Hypothalamus (tissue), 51 donors: ENCODE measurements around the gene MUSK.

Source experiments
- DNase-seq, 51 donors: peaks; one replicate each; lab custom pipeline; 2025; lab: John Stamatoyannopoulos, UW

The MUSK gene

DNA sequence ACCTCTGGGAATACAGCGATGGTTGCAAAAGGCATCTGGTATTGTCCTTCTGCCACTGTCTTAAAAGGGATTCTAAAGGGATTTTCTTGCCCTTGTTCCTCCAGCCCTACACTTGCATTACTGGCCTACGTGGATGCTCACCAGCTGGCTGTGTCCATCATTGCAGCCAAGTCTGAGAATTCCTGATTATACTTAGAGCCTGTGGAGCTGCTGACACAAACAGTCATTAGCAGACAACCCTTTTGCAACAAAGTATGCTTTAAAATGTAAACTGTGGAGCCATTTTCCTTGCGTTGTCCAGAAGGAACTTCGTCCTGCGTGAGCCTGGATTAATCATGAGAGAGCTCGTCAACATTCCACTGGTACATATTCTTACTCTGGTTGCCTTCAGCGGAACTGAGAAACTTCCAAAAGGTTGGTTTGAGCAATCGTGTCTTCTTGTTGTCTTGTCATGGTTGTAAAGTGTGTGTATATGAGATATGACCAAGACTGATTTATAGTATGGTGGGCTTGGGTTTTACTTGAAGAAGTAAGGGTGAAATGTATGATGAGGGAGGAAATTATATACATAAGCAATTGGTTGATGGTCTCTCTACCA lies at the start of gene MUSK:
Gene MUSK (plus strand): TSS at position 222 of the 598 bp plus-strand sequence. CDS start 114 bp downstream, at position 336.
- no peak for DNase-seq

DNA sequence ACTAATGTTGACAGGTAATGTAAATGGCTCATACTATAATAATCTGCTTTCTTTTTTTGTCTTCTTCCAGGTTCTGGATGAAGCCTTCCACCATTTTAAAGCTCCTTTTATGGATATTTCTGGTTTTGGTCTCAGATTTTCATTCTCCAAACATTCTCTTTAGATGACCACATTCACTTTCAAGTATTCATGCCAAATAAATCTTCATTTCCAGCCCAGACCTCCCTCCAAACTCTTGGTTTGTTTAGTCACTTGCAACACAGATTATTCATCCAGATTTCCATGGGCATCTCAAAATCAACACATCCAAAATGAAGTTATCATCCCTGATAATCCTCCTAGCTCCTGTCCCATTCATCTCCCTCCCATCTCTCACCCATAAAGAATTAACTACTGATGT lies 48.8 kb upstream of the MUSK start:
- no peak for DNase-seq

DNA sequence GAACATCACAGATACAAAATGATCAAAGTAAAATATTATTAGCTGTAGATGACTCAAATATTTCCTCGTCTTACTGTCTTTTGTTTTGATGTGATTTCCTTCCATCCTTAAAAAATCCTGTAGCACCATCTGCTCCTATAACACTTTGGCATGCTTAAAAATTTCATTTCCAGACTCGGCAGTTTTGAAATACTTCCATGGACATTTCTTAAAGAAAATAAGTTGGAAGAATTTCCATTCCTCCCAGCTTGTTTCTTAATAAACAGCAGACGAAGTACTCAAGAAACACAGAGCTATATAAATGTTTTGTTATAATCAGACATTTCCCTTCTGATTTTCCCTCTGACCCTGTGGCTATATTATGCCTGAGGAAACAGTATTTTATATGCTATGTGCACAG lies 47.9 kb upstream of the MUSK start:
- no peak for DNase-seq

DNA sequence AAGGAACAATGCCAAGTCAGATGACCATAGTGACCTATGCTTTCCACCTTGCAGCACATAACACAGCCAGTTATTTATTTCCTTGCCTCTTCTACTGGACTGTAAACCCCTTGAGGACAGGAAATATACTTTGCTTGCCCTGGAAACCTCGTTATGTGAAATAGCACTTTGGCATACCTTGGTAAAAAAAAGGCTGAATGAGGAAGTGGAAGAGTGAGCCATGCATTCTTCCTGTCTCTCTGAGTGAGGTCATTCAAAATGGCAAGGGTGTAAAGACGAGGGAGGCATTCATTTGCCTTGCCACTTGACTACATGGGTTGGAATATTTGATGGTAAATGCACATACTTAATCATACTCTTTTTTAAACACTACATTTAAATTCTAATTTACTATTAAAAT lies 46.2 kb upstream of the MUSK start:
- no peak for DNase-seq

DNA sequence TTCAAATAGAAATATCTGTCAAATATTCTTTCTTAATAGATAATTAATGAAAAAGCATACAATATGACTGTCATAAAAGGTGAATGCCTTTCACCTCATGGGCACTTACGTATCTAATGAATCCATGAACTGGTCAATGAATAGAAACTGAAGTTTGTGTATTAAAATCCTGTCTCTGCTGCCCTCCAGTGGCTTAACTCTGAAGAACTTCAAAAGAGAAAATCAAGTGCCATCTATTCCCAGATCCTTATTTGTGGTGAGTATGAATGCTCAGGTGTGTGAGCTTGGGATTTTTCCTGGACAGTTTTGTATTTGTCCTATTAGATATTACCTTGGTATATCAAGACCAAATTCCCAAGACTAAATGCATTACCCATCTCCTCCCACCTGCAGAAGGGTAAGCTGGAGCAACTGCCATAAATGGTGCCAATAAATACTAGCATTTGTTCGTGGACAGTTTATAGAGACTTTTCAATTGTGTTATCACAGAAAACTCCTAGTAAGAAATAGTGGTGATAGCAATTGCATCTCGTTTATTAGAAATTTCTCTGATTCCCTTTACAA lies 45.0 kb upstream of the MUSK start:
- peak in 12 of 51 donors; percentile 0 to 80 (median 20) for DNase-seq

DNA sequence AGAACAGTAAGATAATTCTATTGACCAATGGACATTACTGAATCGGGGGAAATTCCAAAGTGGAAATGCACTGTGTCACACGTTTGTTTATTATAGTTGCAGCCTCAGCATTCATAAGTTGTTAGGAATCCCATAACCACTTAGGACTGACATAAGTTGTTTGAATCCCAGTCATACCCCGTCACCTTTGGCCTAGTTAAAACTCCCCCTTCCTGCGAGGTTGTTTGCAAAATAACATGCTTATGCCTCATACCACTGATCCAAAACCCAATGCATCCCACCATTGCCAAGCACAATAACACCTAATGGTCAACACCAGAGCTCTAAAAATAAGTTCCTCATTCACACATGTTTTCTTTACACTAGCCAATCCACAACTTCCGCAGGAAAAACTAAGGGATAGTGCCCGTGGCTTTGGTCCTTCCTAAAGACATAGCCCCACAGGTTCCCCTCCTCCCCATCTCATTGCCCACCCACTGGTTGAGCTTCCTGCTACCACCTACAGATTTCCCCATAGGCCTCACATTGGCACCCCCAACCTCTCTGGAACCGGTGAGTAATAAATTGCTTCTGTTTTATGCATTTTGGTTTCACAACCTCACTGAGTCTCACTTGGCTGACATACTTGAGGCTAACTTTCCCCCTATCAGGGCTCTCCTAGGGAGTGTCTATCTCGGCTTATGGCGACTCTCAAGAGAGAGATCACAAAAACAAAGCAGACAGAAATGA lies 42.3 kb upstream of the MUSK start:
- no peak for DNase-seq

DNA sequence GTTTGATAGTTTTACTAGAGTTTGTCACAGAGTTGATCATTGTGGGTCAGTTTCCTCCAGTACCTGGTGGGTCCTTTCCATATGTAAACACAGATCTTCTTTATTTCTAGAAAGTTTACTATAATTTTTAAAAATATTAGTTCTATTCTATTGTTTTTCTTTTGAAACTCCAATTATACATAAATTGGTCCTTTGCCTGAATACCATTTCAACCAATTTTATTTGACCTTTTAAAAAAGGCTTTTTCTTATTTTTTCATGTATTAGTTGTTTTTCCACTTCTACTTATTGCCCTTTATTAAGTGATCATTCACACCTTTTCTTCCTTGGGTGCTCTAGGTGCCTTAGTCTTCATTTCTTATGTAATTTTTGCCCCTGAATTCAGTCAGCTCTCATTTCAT lies 33.0 kb upstream of the MUSK start:
- DNase-seq, result no peak

DNA sequence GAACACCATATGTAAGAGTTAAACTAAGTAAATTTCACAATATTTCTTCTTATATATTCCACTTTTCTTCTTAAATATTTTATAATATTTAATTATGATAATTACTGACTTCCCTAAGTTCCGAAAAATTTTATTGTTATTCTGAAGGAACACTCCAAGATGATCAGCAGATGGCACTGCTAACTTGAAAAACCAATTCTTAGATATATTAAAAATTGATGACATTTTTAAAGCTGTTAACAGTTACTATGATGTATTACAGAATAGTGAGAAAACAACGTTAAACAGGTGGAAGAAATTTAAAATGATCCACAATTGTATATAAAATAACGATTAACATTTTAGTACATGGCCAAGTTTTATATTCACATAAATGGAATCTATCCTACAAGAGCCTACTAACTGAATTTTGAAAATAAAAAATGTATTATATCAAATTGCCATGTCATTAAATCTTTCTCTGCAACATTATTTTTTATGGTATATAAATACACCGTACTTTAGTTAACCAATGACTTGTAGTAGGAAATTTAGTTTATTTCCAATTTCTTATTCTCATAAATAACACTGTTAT lies 30.1 kb upstream of the MUSK start:
- no peak for DNase-seq

DNA sequence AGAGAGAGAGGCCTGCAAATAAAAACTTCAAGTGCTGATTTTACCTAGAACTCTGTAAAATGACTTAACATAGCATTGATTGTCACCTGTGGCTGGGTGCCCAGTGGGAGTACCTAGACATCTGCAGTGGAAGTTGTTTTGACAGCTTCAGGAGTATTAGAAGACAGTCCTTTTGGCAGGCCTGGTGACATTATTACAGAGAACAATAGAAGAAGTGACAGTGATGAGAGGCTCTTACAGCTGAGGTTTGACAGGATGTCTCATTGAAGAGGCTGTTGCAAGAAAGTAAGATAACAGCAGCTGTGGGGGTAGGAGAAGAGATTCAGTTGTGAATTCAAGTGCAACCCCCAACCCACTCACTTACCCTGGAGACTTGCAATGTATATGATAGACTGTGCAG lies 27.9 kb upstream of the MUSK start:
- peak in 1 of 51 donors; percentile 40 for DNase-seq

DNA sequence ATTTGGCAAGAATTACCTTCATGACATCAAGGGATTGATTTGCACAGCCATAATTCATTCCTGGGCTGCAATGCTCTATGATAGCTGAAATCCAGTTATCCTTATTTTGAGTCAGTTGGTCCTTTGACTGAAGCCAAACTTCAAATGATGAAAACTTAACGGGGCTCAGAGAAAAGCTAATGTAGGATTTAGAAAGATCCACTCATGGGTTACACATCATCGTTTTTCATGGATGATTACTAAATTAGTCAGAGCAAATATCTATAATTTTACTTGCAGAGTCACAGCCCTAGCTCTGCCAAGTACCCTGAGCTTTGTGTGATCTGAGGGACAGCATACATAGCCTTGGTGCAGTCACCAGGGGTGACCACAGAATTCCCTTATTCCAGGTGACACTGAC lies 27.3 kb upstream of the MUSK start:
- DNase-seq, result no peak

DNA sequence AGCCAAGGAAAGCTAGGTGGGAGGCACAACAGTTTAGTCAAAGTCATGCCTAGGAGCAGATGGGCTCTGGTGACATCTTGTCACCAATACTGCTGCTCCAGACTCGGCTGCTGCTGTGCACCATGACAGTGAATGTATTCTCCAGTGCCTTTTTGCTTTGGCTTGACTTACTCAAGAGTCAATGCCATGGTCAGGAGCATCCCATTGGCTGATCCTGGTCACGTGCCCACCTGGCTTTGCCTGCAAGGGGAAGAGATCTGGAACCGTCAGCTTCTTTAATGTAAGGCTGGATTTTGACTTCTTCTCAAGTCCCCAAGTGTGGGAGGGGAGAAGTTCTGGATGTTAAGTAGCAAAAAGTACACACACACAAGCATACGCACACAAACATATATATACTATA lies 19.9 kb upstream of the MUSK start:
- DNase-seq, result no peak

DNA sequence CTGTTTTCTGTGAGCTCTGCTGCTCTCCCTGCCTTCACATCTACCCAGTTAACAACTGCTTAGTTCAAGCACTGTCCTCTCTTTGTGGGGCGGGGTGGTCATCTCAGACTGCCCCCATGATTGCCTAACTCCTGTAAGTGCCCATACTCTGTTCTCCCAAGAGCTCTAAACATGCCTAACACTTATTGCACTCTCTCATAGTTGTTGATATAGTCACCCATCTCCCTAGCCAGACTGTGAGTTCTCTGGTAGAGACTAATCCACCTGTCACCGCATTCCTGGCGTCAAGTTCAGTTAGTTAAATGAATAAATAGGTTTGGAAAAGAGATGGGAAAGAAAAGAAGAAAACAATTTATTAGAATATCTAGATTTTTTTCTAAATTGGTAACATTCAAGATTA lies 18.3 kb upstream of the MUSK start:
- DNase-seq, result peak in 2 of 51 donors; percentile 11 to 22

DNA sequence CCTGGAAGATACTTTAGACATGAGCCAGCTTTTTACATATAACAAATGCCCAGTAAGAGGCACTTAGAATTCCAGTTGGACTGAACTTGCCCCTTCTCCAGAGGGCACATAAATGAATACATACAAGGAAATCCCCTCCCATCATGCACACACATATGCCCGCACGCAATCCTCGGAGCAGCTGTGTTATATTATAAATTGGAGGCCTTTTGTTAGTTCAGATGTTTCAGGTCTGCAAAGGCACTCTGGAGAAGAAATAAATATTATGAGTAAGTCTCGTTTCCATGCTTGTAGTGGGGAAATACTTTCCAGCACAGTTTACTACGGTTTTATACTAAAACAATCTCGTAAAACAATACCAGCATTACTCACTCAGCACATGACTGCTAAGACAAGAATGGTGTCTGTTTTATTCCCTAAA lies 17.6 kb upstream of the MUSK start:
- peak in 5 of 51 donors; percentile 3 to 74 (median 12) for DNase-seq

DNA sequence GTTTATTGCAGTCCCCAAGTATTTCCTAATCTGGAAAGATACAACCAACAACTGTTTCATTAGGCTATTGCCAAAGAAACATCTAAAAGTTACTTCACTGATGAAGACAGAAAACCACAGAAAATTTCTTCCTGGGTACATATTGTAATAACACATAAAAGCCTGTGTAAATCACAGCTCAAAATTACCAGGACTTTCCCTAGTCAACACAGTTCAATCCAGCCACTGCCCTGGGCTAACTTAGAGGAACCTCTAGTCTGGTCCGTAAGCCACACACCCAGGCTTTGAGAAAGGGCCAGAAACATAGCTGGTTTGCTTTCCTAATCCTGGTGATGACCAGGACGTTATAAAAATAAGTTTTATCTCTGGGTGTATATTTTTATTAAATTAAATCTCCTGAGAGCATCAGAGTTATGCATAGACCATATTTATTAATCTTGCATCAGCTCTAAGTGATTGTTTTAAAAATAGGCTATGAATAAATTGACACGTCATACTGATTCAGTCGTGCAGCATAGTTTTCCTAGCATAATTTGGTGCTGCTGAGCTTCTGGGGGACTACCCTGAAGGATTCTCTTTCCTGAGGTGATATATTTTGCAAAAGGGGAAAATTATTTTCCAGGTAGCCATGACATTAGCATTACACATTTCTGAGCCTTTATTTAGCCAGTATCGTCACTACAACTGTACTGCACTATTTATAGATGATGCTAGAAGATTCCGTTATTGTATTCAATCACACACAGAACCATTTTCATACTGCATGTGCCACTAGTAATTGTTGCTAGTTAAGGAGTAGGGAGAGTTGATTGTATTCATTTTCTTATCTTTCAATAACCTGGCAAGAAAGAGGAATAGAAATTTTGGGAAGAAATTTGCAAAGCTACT lies 12.6 kb upstream of the MUSK start:
- peak in 1 of 51 donors; percentile 40 for DNase-seq

DNA sequence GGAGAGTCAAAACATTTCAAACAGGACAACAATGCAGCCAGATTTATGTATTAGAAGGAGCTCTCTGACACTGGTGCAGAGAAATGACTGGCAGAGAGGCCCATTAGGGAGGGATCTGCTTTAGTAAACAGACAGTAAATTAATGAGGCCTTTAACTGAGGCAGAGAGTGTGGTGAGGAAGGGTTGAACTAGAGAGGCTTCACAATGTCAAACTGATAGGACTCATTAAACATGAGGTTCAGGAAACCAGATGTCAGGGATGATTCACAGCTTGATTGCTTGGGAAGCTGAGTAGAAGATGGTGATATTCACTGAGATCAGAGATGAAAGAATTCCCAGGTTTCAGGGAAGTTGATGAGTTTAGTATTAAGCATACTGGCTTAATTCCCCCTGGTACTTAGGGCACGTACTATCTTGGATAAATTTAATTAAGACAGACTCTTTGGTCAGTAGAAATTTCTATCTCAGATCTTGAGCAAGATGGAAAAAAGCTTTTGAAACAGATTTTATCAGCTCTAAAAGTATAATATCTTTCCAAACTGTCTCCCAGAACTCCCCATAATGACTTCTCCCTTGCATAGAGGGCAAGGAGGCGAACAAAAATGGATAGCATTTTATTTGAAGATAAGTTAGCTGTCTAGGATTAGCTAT lies 8.6 kb upstream of the MUSK start:
- DNase-seq, result no peak

DNA sequence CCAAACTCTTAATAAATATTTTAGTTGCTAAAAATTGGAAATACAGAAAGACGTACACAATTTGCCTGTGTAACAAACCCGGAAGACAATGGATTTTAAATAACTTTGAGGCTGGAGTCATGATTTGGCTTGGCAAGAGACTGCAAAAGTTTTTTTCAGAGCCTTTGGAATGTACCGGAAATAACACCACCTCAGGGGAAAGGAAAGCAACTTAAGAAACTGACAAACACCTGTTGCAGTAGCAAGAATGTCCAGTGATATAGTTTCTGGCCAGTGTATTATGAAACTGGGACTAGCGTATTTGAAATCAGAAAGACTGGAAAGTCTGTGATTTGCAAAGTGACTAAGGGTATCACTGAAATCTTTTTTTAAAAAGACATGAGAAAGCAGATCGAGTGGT lies 842 bp downstream of the MUSK start:
- no peak for DNase-seq

DNA sequence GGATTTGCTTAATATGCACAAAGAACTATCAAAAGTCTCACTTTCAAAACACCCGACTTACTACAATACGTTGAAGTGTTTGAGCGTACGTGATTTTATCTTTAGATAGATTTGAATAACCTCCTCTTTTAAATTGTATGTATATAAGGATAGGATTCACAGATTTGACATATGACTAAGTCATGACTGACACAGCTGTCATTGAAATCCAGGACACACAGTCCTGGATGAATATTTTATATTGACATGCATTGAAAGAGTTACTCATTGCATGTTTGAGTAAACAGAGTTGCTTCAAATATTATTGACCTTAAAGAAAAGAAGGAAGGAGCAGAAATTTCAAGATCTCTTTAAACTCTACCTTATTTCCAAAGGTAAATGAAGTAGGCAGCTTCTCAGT lies 3.3 kb downstream of the MUSK start:
- DNase-seq, result no peak

DNA sequence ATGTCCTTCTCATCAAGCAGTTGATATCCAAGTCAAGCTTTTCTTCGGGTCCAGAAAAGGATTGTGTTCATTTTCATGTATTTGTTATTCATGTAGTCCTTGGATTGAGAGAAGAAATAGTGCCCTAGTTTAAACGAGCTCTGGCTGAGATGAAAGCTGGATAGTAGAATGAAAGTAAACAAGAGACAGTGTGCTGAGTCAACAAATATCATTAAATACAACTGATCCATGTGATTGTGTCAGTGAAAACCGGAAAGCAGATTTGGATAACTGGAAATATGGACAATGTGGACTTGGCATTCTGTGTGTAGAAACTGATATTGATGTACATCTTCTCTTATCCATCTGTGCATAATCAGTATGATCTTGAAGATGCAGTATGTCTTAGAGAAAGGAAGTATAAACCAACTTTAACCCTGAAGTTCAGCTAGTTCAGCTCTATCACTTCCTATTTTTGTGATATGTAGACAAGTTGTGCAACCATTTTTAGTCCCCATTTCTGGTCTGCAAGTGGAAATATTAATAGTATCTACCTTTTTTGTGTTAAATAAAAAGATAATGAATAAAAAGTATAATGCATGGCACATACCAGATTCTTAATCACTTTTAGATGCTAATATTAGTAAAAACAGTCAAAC lies 4.4 kb downstream of the MUSK start:
- DNase-seq, result no peak

DNA sequence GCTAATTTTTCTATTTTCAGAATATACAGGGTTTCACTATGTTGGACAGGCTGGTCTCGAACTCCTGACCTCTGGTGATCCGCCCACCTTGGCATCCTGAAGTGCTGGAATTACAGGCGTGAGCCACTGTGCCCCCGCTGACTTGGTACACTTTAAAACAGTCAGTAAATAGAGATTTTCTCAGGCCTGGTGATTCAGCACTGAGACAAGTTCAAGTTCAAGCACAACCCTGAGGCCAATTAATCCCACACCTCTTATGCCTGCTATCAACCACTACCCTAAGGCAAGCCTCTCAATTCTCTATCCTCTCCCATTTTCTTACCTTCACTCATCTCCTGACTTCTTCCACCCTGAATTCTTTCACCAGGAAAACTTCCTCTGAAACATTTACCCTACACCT lies 18.9 kb downstream of the MUSK start:
- no peak for DNase-seq

DNA sequence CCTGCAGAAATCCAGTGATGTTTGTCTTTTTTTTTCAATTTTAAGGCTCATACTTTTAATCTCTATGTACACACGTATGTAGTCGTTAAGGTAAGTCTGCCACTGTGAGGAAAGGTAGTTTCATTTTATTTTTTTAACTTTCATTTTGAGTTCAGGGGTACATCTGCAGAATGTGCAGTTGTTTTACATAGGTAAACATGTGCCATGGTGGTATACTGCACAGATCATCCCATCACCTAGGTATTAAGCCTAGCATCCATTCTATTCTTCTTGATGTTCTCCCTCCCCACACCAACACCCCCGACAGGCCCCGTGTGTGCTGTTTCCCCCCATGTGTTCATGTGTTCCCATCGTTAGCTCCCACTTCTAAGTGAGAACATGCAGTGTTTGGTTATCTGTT lies 19.7 kb downstream of the MUSK start:
- no peak for DNase-seq
